ENCODE data around the gene CFAP73. TPM values are rescaled to one million over a fixed set of nuclear protein-coding genes. Genes with fewer than 3 reads are reported as not detected.
"Not testable (repeated sequence)": the region's sequence is repeated elsewhere in the genome, so short reads cannot be mapped to it uniquely, and the experiment has no call there.

CFAP73 gene
- total RNA-seq, 1 donor from 2014 or later: not detected

DNA sequence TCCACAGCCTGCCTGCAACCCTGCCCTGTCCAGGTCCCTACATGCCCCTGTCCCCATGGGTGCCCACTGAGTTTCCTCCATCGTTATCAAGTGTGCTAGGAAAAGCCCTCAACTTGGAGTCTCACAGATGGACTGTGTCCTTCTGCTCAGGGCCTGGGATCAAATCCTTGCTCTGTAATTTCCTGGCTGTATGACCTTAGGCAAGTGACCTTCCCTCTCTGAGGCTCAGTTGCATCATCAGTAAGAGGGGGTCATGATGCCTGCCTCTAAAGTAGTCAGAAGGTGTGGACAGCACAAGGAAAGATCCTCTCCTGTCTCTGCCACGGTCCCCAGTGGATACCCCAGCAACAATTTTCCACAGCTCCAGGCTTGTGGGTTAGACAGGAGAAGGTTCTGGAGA is 36.1 kb upstream of the CFAP73 start:
- no peak overlapping the region for H3K27ac Mint-ChIP-seq
- Histone ChIP-seq H3F3A (ENCODE audit: low read depth) (no peaks in the 10 kb centered on the region), H3K27me3 (no peaks in the 10 kb centered on the region), H3K36me3 (no peaks in the 10 kb centered on the region), H3K4me1 (no peaks in the 10 kb centered on the region), H3K9me3 (ENCODE audit: low read depth) (no peaks in the 10 kb centered on the region), H3K4me2 (no peak overlapping the region), H3K9ac (no peak overlapping the region), H2AFZ (replicated peaks) (no peak overlapping the region), H4K20me1 (ENCODE audit: low read depth) (no peaks in the 10 kb centered on the region), H3K4me3 (no peak overlapping the region), H3K79me2 (ENCODE audit: low read depth) (no peaks in the 10 kb centered on the region), H3K27ac (no peak overlapping the region)
- H3K9me3 Mint-ChIP-seq: no peaks in the 10 kb centered on the region
- TF ChIP-seq EZH2phosphoT487 (IDR thresholded peaks at IDR 0.05) (no peak), EZH2 (IDR thresholded peaks at IDR 0.05) (no peak)
- TF ChIP-seq, protein P1, sequence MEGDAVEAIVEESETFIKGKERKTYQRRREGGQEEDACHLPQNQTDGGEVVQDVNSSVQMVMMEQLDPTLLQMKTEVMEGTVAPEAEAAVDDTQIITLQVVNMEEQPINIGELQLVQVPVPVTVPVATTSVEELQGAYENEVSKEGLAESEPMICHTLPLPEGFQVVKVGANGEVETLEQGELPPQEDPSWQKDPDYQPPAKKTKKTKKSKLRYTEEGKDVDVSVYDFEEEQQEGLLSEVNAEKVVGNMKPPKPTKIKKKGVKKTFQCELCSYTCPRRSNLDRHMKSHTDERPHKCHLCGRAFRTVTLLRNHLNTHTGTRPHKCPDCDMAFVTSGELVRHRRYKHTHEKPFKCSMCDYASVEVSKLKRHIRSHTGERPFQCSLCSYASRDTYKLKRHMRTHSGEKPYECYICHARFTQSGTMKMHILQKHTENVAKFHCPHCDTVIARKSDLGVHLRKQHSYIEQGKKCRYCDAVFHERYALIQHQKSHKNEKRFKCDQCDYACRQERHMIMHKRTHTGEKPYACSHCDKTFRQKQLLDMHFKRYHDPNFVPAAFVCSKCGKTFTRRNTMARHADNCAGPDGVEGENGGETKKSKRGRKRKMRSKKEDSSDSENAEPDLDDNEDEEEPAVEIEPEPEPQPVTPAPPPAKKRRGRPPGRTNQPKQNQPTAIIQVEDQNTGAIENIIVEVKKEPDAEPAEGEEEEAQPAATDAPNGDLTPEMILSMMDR (IDR thresholded peaks at IDR 0.05): no peak
- no peaks in the 10 kb centered on the region for H3K36me3 Mint-ChIP-seq
- no peak overlapping the region for H3K4me3 Mint-ChIP-seq
- peaks cover 13% of the 10 kb centered on the region for H3K4me1 Mint-ChIP-seq
- DNase-seq (ENCODE audit: low spot score): no peak
- H3K27me3 Mint-ChIP-seq (ENCODE audit: insufficient read depth, low read depth): peaks cover 12% of the 10 kb centered on the region

DNA sequence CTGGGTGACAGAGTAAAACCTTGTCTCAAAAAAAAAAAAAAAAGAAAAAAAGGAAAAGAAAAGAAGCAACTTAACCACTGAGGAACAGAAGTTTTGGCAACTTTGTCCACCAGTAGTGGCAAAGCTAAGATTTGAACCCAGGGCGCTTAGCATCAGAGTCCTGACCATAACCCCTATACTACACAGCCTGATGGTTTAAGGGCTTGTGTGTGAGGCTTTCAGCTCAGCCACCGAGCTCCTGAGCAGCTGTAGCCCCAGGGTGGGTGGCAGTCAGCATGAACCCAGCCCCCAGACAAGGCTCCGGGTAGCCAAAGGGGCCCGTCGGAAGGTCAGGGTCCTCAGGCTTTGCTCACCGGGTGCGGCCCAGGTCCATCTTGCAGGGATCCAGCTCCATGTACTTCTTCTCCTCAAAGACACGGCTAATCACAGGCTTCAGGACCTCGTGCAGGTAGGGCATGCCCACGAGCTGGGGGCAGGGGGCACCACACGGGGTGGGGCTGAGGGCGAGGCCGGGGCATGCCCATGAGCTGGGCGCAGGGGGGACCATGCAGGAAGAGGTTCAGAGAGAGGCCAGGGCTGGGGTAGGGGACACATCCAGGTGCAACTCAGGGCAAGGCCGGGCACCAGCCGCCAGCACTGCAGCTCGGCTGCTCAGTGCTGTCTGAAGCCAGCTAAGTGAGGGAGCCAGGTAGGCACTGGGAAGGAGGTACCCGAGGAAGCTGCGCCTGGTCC is 34.9 kb upstream of the CFAP73 start:
- peaks cover 16% of the 10 kb centered on the region for H3K4me1 Mint-ChIP-seq
- TF ChIP-seq EZH2 (IDR thresholded peaks at IDR 0.05) (no peak), EZH2phosphoT487 (IDR thresholded peaks at IDR 0.05) (no peak)
- TF ChIP-seq, protein P1 (IDR thresholded peaks at IDR 0.05): no peak

DNA sequence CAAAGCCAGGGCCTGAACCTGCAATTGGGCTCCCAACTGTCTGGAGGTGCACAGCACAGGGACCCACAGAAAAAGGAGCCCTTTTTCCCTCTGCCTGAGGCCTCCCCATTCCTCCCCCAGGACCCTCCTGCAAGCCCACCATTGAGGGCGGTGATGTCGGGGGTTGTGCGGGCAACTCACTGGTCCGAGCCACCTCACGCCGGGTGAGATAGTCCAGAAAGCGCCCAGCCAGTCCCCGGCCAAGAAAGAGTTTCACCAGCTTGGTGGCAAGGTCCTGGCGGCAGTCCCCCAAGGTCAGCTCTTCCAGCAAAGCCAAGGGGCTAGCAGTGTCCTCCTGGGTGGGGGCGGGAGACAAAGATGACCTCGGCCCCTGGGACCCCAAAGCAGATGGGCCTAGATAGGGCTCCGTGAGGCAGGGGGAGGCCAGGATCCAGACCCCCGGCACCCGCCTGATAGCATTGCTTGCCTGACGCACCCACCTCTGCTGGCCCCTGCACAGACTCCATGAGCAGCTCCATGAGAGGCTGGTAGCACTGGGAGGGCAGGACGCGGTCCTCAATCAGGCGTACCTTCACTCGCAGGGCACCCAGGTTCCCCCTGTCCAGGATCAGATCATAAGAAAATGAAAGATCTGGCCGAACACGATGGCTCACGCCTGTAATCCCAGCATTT is 33.9 kb upstream of the CFAP73 start:
- H3K4me2 ChIP-seq: no peak overlapping the region
- Mint-ChIP-seq H3K4me1 (peaks cover 25% of the 10 kb centered on the region), H3K36me3 (no peaks in the 10 kb centered on the region), H3K27me3 (ENCODE audit: insufficient read depth, low read depth) (peaks cover 16% of the 10 kb centered on the region), H3K9me3 (no peaks in the 10 kb centered on the region), H3K4me3 (no peak overlapping the region), H3K27ac (no peak overlapping the region)
- TF ChIP-seq EZH2 (IDR thresholded peaks at IDR 0.05) (no peak), EZH2phosphoT487 (IDR thresholded peaks at IDR 0.05) (no peak)
- no peaks in the 10 kb centered on the region for H3K27me3 ChIP-seq
- no peak overlapping the region for H3K27ac ChIP-seq
- no peak overlapping the region for H2AFZ ChIP-seq (replicated peaks)
- no peak overlapping the region for H3K9ac ChIP-seq
- no peaks in the 10 kb centered on the region for H3K4me1 ChIP-seq
- H3K79me2 ChIP-seq (ENCODE audit: low read depth): no peaks in the 10 kb centered on the region
- no peaks in the 10 kb centered on the region for H3F3A ChIP-seq (ENCODE audit: low read depth)
- no peaks in the 10 kb centered on the region for H3K36me3 ChIP-seq
- no peaks in the 10 kb centered on the region for H4K20me1 ChIP-seq (ENCODE audit: low read depth)
- H3K9me3 ChIP-seq (ENCODE audit: low read depth): no peaks in the 10 kb centered on the region
- no peak for DNase-seq (ENCODE audit: low spot score)
- H3K4me3 ChIP-seq: no peak overlapping the region

More for the DNA sequence above, 34.9 kb upstream of the CFAP73 start:
- Histone ChIP-seq H4K20me1 (ENCODE audit: low read depth) (no peaks in the 10 kb centered on the region), H3K9ac (no peak overlapping the region), H3F3A (ENCODE audit: low read depth) (no peaks in the 10 kb centered on the region), H3K9me3 (ENCODE audit: low read depth) (no peaks in the 10 kb centered on the region), H3K79me2 (ENCODE audit: low read depth) (no peaks in the 10 kb centered on the region), H2AFZ (replicated peaks) (no peak overlapping the region), H3K36me3 (no peaks in the 10 kb centered on the region), H3K27me3 (no peaks in the 10 kb centered on the region), H3K27ac (no peak overlapping the region), H3K4me3 (no peak overlapping the region), H3K4me2 (no peak overlapping the region), H3K4me1 (no peaks in the 10 kb centered on the region)
- Mint-ChIP-seq H3K36me3 (no peaks in the 10 kb centered on the region), H3K4me3 (no peak overlapping the region), H3K27me3 (ENCODE audit: insufficient read depth, low read depth) (peaks cover 16% of the 10 kb centered on the region), H3K27ac (no peak overlapping the region), H3K9me3 (no peaks in the 10 kb centered on the region)
- no peak for DNase-seq (ENCODE audit: low spot score)

GRCh38 chr12:113116875-113117274 is 32.6 kb upstream of the CFAP73 start:
- Histone ChIP-seq H3K36me3 (no peaks in the 10 kb centered on the region), H3F3A (ENCODE audit: low read depth) (no peaks in the 10 kb centered on the region), H3K4me3 (no peak overlapping the region), H3K79me2 (ENCODE audit: low read depth) (no peaks in the 10 kb centered on the region), H2AFZ (replicated peaks) (no peak overlapping the region), H3K4me1 (no peaks in the 10 kb centered on the region), H3K27ac (no peak overlapping the region), H3K9ac (no peak overlapping the region), H3K9me3 (ENCODE audit: low read depth) (no peaks in the 10 kb centered on the region), H3K4me2 (no peak overlapping the region), H3K27me3 (no peaks in the 10 kb centered on the region), H4K20me1 (ENCODE audit: low read depth) (no peaks in the 10 kb centered on the region)
- H3K4me3 Mint-ChIP-seq: no peak overlapping the region
- no peaks in the 10 kb centered on the region for H3K9me3 Mint-ChIP-seq
- peaks cover 16% of the 10 kb centered on the region for H3K27me3 Mint-ChIP-seq (ENCODE audit: insufficient read depth, low read depth)
- no peaks in the 10 kb centered on the region for H3K36me3 Mint-ChIP-seq
- no peak overlapping the region for H3K27ac Mint-ChIP-seq
- TF ChIP-seq EZH2 (IDR thresholded peaks at IDR 0.05) (no peak), EZH2phosphoT487 (IDR thresholded peaks at IDR 0.05) (no peak)
- TF ChIP-seq, protein P1 (IDR thresholded peaks at IDR 0.05): no peak
- no peak for DNase-seq (ENCODE audit: low spot score)
- H3K4me1 Mint-ChIP-seq: peaks cover 29% of the 10 kb centered on the region

DNA sequence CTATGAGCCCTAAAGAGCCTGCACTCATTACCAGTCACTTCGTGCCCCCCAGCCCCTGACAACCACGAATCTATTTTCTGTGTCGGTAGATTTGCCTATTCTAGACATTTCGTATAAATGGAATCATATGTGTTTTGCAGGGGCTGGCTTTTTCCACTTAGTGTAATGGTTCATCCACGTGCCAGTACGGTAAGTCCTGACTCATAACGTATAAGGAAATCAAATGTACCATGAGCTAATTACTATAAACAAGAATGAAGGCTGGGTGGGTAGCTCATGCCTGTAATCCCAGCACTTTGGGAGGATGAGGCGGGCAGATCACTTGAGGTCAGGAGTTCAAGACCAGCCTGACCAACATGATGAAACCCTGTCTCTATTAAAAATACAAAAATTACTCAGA is 31.8 kb upstream of the CFAP73 start:
- not testable (repeated sequence) for H3K4me2 ChIP-seq; H3K9me3 Mint-ChIP-seq; H4K20me1 ChIP-seq (ENCODE audit: low read depth); H3K4me3 Mint-ChIP-seq; H3K36me3 Mint-ChIP-seq; H3K9ac ChIP-seq; H3K79me2 ChIP-seq (ENCODE audit: low read depth); H3K27me3 ChIP-seq; H3F3A ChIP-seq (ENCODE audit: low read depth); H3K4me3 ChIP-seq; DNase-seq (ENCODE audit: low spot score); H3K27ac ChIP-seq; H3K4me1 ChIP-seq; H2AFZ ChIP-seq (replicated peaks); H3K36me3 ChIP-seq; H3K9me3 ChIP-seq (ENCODE audit: low read depth)
- peaks cover 25% of the 10 kb centered on the region for H3K4me1 Mint-ChIP-seq
- peaks cover 14% of the 10 kb centered on the region for H3K27me3 Mint-ChIP-seq (ENCODE audit: insufficient read depth, low read depth)
- peak overlapping the region; percentile 6 for H3K27ac Mint-ChIP-seq
